ENCODE data around the gene RNASE7.

DNA sequence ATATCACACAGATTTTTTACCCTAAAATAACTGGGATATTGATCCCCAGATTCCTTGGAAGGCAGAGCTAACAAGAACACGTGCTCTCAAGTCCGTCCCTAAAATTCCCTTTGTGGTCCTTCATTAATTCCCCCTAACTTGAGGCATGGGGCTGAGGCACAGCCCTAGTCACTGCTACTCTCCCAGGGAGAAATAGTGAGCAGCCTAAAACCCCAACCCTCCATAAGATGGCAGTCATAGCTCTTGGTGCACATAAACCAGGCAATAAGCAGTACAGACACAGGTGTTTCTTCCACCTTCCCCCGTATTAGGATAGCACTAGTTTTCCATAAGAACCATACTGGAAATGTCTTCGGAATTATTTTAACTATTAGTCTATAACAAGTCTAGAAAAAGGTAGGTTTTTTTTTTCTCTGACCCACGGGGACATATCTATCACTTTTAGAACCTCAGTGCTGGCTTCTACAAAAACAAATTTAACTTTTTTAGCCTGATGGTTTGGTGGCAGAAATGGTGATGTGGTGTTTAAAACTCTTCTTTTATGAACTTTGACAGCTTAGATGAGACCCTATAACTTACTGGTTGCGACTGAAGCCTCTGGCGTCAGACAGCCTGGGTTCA, 24.8 kb downstream of the RNASE7 start:
- TF ChIP-seq, protein P1, sequence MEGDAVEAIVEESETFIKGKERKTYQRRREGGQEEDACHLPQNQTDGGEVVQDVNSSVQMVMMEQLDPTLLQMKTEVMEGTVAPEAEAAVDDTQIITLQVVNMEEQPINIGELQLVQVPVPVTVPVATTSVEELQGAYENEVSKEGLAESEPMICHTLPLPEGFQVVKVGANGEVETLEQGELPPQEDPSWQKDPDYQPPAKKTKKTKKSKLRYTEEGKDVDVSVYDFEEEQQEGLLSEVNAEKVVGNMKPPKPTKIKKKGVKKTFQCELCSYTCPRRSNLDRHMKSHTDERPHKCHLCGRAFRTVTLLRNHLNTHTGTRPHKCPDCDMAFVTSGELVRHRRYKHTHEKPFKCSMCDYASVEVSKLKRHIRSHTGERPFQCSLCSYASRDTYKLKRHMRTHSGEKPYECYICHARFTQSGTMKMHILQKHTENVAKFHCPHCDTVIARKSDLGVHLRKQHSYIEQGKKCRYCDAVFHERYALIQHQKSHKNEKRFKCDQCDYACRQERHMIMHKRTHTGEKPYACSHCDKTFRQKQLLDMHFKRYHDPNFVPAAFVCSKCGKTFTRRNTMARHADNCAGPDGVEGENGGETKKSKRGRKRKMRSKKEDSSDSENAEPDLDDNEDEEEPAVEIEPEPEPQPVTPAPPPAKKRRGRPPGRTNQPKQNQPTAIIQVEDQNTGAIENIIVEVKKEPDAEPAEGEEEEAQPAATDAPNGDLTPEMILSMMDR (IDR thresholded peaks at IDR 0.05; ENCODE audit: insufficient read depth, low read depth, low read length): no peak
- TF ChIP-seq EZH2 (IDR thresholded peaks at IDR 0.05; ENCODE audit: insufficient read depth, low read length): no peak

Data from astrocyte (in vitro differentiated cells and primary cell).